Measurements from ENCODE around the gene SERPINA7.

- TF ChIP-seq FOXM1 (IDR thresholded peaks at IDR 0.05; ENCODE audit: borderline replicate concordance, low read depth): no peak
- TF ChIP-seq USF1 (IDR thresholded peaks at IDR 0.05): no peak
- TF ChIP-seq RAD21 (IDR thresholded peaks at IDR 0.05; ENCODE audit: low read depth): no peak
- TF ChIP-seq YY1 (IDR thresholded peaks at IDR 0.05; ENCODE audit: low read depth): no peak
- TF ChIP-seq NFIC (IDR thresholded peaks at IDR 0.05): no peak
- TF ChIP-seq EP300 (IDR thresholded peaks at IDR 0.05; ENCODE audit: borderline replicate concordance): no peak
Measured at GRCh38 chrX:106036716-106037115, 1.8 kb downstream of the SERPINA7 start.

Measured in Ishikawa (cell line).